Superior temporal gyrus (tissue), 1 donor: ENCODE data around the gene CLDN20.
"Not testable (repeated sequence)": the region's sequence is repeated elsewhere in the genome, so short reads cannot be mapped to it uniquely, and the experiment has no call there.

ENCODE experiments used
- DNase-seq: peaks from one replicate; pipeline ENCODE4 v3.0.0-alpha.2; 2016; ENCODE audit errors: extremely low spot score

CLDN20 gene

GRCh38 chr6:155245193-155245592 lies 18.6 kb upstream of the CLDN20 start:
- no peak for DNase-seq

GRCh38 chr6:155245831-155246230 lies 18.0 kb upstream of the CLDN20 start:
- no peak for DNase-seq

- no peak for DNase-seq
Observed at GRCh38 chr6:155246825-155247224, 17.0 kb upstream of the CLDN20 start.

- no peak for DNase-seq
Observed at GRCh38 chr6:155247618-155248007, 16.2 kb upstream of the CLDN20 start.

- DNase-seq = peak; percentile 87
Observed at GRCh38 chr6:155248008-155249001, 15.5 kb upstream of the CLDN20 start.

- DNase-seq = no peak
Observed at GRCh38 chr6:155250701-155251381, 13.0 kb upstream of the CLDN20 start.

GRCh38 chr6:155252581-155252980 lies 11.2 kb upstream of the CLDN20 start:
- DNase-seq = no peak

GRCh38 chr6:155253337-155253736 lies 10.5 kb upstream of the CLDN20 start:
- no peak for DNase-seq

GRCh38 chr6:155254139-155254538 lies 9.7 kb upstream of the CLDN20 start:
- no peak for DNase-seq

GRCh38 chr6:155256122-155256795 lies 7.6 kb upstream of the CLDN20 start:
- no peak for DNase-seq

- DNase-seq = no peak
Observed at GRCh38 chr6:155257796-155258195, 6.0 kb upstream of the CLDN20 start.

GRCh38 chr6:155259204-155259603 lies 4.6 kb upstream of the CLDN20 start:
- no peak for DNase-seq

- DNase-seq = no peak
Observed at GRCh38 chr6:155259897-155260296, 3.9 kb upstream of the CLDN20 start.

GRCh38 chr6:155260686-155261085 lies 3.1 kb upstream of the CLDN20 start:
- no peak for DNase-seq

GRCh38 chr6:155261111-155261900 lies 2.5 kb upstream of the CLDN20 start:
- no peak for DNase-seq

- DNase-seq = no peak
Observed at GRCh38 chr6:155262655-155263054, 1.2 kb upstream of the CLDN20 start.

GRCh38 chr6:155264693-155265320 lies 994 bp downstream of the CLDN20 start:
- no peak for DNase-seq

GRCh38 chr6:155265843-155266535 lies 2.2 kb downstream of the CLDN20 start:
- no peak for DNase-seq

GRCh38 chr6:155267411-155267810 lies 3.6 kb downstream of the CLDN20 start:
- no peak for DNase-seq

GRCh38 chr6:155268088-155268867 lies 4.5 kb downstream of the CLDN20 start:
- not testable (repeated sequence) for DNase-seq
